ENCODE results near the gene MYBBP1A.

MYBBP1A gene

GRCh38 chr17:4532860-4533522 lies 22.2 kb downstream of the MYBBP1A start:
- H3K27ac ChIP-seq (ENCODE audit: low read depth, low read length): no peak overlapping the region
- H3K9me3 ChIP-seq (ENCODE audit: control insufficient read depth, insufficient read depth, low read length): no peaks in the 10 kb centered on the region
- H3K4me3 ChIP-seq (ENCODE audit: low read length): no peak overlapping the region
- peaks cover 3% of the 10 kb centered on the region; the same call in 1 of the 2 replicates for H3F3A ChIP-seq (ENCODE audit: control insufficient read depth, insufficient read depth)
- no peaks in the 10 kb centered on the region for H4K20me1 ChIP-seq (ENCODE audit: control insufficient read depth, insufficient read depth, low read depth, low read length)
- H3K4me1 ChIP-seq (ENCODE audit: control insufficient read depth, low read length): no peaks in the 10 kb centered on the region
- TF ChIP-seq EZH2phosphoT487 (IDR thresholded peaks at IDR 0.05; ENCODE audit: borderline replicate concordance, low read length): no peak
- TF ChIP-seq, protein P1, sequence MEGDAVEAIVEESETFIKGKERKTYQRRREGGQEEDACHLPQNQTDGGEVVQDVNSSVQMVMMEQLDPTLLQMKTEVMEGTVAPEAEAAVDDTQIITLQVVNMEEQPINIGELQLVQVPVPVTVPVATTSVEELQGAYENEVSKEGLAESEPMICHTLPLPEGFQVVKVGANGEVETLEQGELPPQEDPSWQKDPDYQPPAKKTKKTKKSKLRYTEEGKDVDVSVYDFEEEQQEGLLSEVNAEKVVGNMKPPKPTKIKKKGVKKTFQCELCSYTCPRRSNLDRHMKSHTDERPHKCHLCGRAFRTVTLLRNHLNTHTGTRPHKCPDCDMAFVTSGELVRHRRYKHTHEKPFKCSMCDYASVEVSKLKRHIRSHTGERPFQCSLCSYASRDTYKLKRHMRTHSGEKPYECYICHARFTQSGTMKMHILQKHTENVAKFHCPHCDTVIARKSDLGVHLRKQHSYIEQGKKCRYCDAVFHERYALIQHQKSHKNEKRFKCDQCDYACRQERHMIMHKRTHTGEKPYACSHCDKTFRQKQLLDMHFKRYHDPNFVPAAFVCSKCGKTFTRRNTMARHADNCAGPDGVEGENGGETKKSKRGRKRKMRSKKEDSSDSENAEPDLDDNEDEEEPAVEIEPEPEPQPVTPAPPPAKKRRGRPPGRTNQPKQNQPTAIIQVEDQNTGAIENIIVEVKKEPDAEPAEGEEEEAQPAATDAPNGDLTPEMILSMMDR (IDR thresholded peaks at IDR 0.05; ENCODE audit: low read depth, low read length, poor library complexity, severe bottlenecking): no peak
- no peaks in the 10 kb centered on the region for H3K79me2 ChIP-seq (ENCODE audit: control insufficient read depth, low read length)
- H3K4me2 ChIP-seq (ENCODE audit: low read length): no peak overlapping the region
- peaks cover 8% of the 10 kb centered on the region for H3K36me3 ChIP-seq (ENCODE audit: control insufficient read depth, low read length)
- peaks cover 3% of the 10 kb centered on the region for H3K27me3 ChIP-seq (ENCODE audit: control insufficient read depth, low read length)
- H3K9me2 ChIP-seq (replicated peaks; ENCODE audit: control insufficient read depth, low read length): no peaks in the 10 kb centered on the region

DNA sequence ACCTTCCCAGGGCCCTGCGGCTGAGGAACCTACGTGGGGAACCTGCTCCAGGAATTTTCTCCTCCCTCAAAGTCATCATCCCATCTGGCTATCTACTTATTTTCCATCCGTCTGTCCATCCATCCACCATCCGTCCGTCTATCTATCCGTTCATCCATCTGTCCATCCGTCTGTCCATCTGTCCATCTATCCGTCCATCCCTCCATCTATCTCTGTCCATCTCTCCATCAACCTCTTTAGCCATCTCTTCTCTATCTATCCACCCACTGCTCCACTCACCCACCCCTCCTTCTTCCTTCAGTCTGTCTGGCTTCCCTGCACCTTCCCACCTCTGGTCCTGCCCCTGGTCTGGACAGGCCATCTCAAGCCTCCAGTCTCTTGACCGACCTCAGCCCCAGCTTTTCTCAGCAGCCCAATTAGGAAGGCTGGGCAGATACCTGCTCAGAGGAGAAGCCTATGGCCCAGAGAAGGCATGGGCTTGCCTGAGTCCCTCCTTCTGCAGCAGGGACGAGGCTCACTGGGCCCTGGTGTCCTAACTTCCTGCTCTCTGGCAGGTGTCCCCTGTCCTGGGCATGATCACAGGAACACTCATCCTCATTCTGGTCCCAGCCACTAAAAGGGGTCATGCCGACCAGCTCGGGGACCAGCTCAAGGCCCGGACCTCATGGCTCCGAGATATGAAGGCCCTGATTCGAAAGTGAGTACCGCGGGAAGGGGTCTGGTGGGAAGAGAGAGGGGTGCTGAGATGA lies 23.0 kb downstream of the MYBBP1A start:
- Histone ChIP-seq H3K27ac (ENCODE audit: low read depth, low read length) (no peak overlapping the region), H3K4me1 (ENCODE audit: control insufficient read depth, low read length) (no peaks in the 10 kb centered on the region), H3K4me2 (ENCODE audit: low read length) (no peak overlapping the region), H4K20me1 (ENCODE audit: control insufficient read depth, insufficient read depth, low read depth, low read length) (no peaks in the 10 kb centered on the region), H3K9me3 (ENCODE audit: control insufficient read depth, insufficient read depth, low read length) (no peaks in the 10 kb centered on the region), H3K9me2 (replicated peaks; ENCODE audit: control insufficient read depth, low read length) (no peaks in the 10 kb centered on the region), H3K79me2 (ENCODE audit: control insufficient read depth, low read length) (no peaks in the 10 kb centered on the region), H3K4me3 (ENCODE audit: low read length) (no peak overlapping the region), H3K36me3 (ENCODE audit: control insufficient read depth, low read length) (no peaks in the 10 kb centered on the region), H3K27me3 (ENCODE audit: control insufficient read depth, low read length) (peaks cover 10% of the 10 kb centered on the region), H3F3A (ENCODE audit: control insufficient read depth, insufficient read depth) (no peaks in the 10 kb centered on the region)
- no peak for TF ChIP-seq EZH2phosphoT487 (IDR thresholded peaks at IDR 0.05; ENCODE audit: borderline replicate concordance, low read length)
- TF ChIP-seq, protein P1 (IDR thresholded peaks at IDR 0.05; ENCODE audit: low read depth, low read length, poor library complexity, severe bottlenecking): no peak

DNA sequence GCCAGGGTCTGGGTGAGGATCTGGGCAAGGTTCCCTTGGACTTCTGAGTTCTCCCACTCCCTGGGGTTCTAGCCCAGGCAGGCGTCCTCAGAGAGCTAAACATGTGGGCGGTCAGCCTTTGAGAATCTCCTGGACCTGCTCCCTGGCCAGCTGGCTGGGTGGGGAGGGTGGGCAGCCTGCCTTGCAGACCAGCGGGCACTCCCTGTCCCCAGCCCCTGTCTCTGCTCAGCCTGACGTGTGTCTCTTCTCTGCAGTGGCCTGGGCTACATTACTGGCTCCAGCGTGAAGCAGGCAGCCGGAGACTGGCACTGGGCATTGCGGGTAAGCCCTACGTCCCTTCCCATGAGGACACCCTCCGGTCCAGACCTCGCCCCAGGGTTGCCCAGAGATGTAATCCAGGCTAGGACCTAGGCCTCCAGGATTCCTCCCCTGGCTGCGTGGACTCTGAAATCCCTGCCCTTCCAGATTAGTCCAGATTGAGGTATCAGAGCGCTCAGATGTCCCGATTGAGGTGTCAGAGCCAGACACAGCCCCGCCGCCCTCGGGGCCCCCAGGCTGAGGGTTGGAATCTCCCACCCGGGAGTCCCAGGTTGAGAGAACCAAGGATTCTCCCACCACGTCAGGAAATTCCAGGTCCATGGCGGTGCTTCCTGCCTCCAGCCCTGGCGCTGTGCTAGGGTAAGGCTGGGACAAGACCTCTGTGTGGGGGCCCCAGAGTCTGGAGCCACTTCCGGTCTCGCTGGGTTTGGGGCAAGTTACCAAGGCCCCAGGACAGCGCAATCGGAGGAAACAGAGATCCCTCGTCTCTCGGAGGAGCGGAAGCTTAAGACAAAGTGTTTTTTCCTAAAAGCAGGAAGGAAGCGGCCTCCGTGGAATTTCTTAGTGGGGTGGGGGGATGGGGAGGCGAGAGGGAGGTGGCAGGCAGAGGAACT lies 24.1 kb downstream of the MYBBP1A start:
- Histone ChIP-seq H3K4me1 (ENCODE audit: control insufficient read depth, low read length) (no peaks in the 10 kb centered on the region), H4K20me1 (ENCODE audit: control insufficient read depth, insufficient read depth, low read depth, low read length) (no peaks in the 10 kb centered on the region), H3K4me2 (ENCODE audit: low read length) (no peak overlapping the region), H3K4me3 (ENCODE audit: low read length) (no peak overlapping the region), H3F3A (ENCODE audit: control insufficient read depth, insufficient read depth) (no peaks in the 10 kb centered on the region), H3K9me2 (replicated peaks; ENCODE audit: control insufficient read depth, low read length) (no peaks in the 10 kb centered on the region), H3K27ac (ENCODE audit: low read depth, low read length) (no peak overlapping the region), H3K27me3 (ENCODE audit: control insufficient read depth, low read length) (peaks cover 17% of the 10 kb centered on the region), H3K79me2 (ENCODE audit: control insufficient read depth, low read length) (no peaks in the 10 kb centered on the region), H3K9me3 (ENCODE audit: control insufficient read depth, insufficient read depth, low read length) (no peaks in the 10 kb centered on the region), H3K36me3 (ENCODE audit: control insufficient read depth, low read length) (no peaks in the 10 kb centered on the region)
- TF ChIP-seq, protein P1 (IDR thresholded peaks at IDR 0.05; ENCODE audit: low read depth, low read length, poor library complexity, severe bottlenecking): no peak
- TF ChIP-seq EZH2phosphoT487 (IDR thresholded peaks at IDR 0.05; ENCODE audit: borderline replicate concordance, low read length): no peak

Measured in DOHH2 (cell line).